Choroid plexus epithelial cell (primary cell): ENCODE measurements around the gene CSF1R.
A peak's percentile ranks its signal among the peaks of the same experiment; 100 is the strongest.

Experiments
- DNase-seq: peaks from one replicate; pipeline ENCODE4 v3.0.0-alpha.2; 2010; ENCODE audit warnings: low read depth
- H3K4me3 ChIP-seq: 2 replicates; pipeline ENCODE4 v1.5.1; 2011; ENCODE audit warnings: low read depth, mild to moderate bottlenecking, control low read depth, low read length, moderate library complexity
- TF ChIP-seq, protein P1 (sequence below): conservative IDR thresholded peaks from 2 replicates; pipeline ENCODE4 v1.5.1; 2011; ENCODE audit warnings: low read depth, mild to moderate bottlenecking, control low read depth, inconsistent platforms, low read length, moderate library complexity

The CSF1R gene

GRCh38 chr5:150114773-150115408 is 28.5 kb upstream of the CSF1R start:
- H3K4me3 ChIP-seq: no peak overlapping the region
- DNase-seq: no peak
- TF ChIP-seq, protein P1, sequence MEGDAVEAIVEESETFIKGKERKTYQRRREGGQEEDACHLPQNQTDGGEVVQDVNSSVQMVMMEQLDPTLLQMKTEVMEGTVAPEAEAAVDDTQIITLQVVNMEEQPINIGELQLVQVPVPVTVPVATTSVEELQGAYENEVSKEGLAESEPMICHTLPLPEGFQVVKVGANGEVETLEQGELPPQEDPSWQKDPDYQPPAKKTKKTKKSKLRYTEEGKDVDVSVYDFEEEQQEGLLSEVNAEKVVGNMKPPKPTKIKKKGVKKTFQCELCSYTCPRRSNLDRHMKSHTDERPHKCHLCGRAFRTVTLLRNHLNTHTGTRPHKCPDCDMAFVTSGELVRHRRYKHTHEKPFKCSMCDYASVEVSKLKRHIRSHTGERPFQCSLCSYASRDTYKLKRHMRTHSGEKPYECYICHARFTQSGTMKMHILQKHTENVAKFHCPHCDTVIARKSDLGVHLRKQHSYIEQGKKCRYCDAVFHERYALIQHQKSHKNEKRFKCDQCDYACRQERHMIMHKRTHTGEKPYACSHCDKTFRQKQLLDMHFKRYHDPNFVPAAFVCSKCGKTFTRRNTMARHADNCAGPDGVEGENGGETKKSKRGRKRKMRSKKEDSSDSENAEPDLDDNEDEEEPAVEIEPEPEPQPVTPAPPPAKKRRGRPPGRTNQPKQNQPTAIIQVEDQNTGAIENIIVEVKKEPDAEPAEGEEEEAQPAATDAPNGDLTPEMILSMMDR: no peak

GRCh38 chr5:150114102-150114641 is 27.8 kb upstream of the CSF1R start:
- DNase-seq: no peak
- TF ChIP-seq, protein P1: no peak
- H3K4me3 ChIP-seq: no peak overlapping the region

GRCh38 chr5:150113047-150113744 is 26.8 kb upstream of the CSF1R start:
- TF ChIP-seq, protein P1: no peak
- no peak for DNase-seq
- H3K4me3 ChIP-seq: no peak overlapping the region

DNA sequence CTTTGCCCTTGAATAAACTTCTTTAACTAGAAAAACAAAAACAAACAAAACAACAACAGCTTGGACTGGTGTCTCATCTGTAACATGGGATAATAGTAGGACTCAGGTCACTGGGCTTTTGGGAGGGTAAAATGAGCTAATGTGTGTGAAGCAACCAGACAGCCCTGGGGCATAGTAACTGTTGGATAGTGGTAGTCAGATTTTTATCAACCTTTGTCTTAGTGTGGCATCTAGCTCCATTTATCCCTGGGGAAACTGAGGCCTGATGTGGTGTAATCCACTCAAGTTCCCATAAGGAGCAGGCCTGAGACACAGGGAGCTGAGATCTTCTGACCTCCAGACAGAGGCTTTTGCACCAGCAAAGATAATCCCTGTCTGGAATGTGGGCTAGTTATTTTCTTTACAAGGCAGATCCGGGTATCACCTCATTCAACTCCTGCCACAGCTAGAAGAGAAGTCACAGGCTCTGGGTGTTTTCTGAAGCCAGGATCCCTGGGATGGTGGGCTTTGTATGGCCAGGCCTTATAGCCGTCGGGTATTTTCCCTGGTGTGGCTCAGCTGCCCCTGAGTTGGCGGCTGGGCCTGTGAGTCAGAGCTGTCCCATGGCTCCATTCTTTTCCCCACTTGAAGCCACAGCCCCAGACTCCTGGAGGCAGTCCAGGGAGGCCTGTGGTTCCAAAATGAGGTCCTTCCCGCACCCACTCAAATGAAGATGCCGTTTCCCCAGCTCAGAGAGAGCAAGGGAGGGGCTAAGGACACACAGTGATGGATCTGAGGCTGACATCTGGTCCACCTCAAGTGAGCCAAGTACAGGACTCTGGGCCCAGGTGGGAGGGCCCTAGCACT is 26.1 kb upstream of the CSF1R start:
- DNase-seq: peak; percentile 81
- TF ChIP-seq, protein P1: no peak
- H3K4me3 ChIP-seq: no peak overlapping the region

DNA sequence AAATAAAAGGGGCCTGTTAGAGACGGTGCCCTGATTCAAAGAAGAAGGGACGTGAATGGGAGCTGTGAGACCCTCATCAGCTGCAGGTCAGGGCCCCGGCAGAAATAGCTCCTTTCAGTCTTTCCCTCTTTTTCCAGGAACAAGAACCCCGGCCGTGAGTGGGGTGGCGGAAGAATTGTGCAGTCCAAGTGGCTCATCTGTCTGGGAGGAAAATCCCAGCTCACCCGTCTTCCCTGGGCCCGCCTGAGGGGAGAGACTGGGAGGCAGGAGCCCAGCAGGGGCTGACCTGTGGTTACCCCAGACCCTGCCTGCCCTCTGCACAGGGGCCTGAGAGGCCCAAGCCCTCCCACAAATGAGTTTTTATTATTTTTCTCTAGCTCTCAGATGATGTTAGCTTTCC is 24.8 kb upstream of the CSF1R start:
- DNase-seq: no peak
- H3K4me3 ChIP-seq: no peak overlapping the region
- TF ChIP-seq, protein P1: no peak

DNA sequence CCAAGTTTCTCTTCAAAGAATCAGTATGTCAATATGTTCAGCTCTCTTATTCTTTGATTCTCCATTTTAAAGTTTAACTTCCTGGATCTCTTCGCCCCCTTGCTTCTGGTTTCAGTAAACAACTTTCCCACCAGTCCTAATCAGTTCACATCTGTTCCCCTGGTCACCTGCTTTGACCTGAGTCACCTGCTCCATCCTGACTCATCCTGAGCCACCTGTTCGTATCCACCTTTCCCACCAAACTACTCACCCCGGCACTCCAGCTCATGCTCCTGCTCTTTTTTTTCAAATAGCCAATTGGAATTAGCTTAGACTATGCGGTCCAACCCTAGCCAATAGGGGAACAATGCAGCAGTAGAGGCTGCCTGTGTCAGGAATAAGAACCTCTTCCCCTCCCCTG is 23.6 kb upstream of the CSF1R start:
- no peak overlapping the region for H3K4me3 ChIP-seq
- TF ChIP-seq, protein P1: no peak
- no peak for DNase-seq
